CD4-positive, alpha-beta T cell (primary cell): ENCODE measurements around the gene ERN1. TPM values are rescaled to one million over a fixed set of nuclear protein-coding genes. Genes with fewer than 3 reads are reported as not detected.

ENCODE experiments used
- ATAC-seq: fragments of 200-7000 bp; cut with Tn5 transposase; one replicate; pipeline ENCODE4 v1.10.0; 2022; ENCODE audit warnings: mild to moderate bottlenecking; ENCODE audit not compliant: poor library complexity
- CTCF ChIA-PET: fragments of 350-600 bp; sonication (Branson Sonifier 250); formaldehyde crosslinking; loops from one replicate; lab custom pipeline; 2021; ENCODE audit warnings: antibody characterized with exemption, inconsistent platforms; lab: Charles Lee
- POLR2A ChIA-PET: fragments of 350-600 bp; sonication (Branson Sonifier 250); formaldehyde crosslinking; loops from one replicate; lab custom pipeline; 2021; ENCODE audit warnings: antibody characterized with exemption, inconsistent platforms; lab: Charles Lee
- DNase-seq, 14 experiments: peaks; one replicate each; pipeline ENCODE4 v3.0.0-alpha.2; 2013 to 2020; ENCODE audit warnings: mixed read lengths in 2 of 14
- H3K27ac ChIP-seq, 2 donors: one replicate each; pipeline versions ENCODE4 v1.5.1 to v1.7.0; 2013; ENCODE audit warnings: low read length in 2 of 2, low read depth in 1 of 2, mild to moderate bottlenecking in 1 of 2
- H3K27me3 ChIP-seq, 2 experiments: 1 replicate in 1 of 2; 2 replicates in 1 of 2; pipeline versions ENCODE4 v1.6.1 to v1.7.0; 2013; ENCODE audit warnings: low read length in 2 of 2, control low read depth in 1 of 2, mild to moderate bottlenecking in 1 of 2, moderate library complexity in 1 of 2; ENCODE audit not compliant: insufficient read depth in 2 of 2, control insufficient read depth in 1 of 2
- H3K36me3 ChIP-seq: one replicate; pipeline ENCODE4 v1.6.1; 2013; ENCODE audit warnings: low read length, control low read depth; ENCODE audit not compliant: insufficient read depth
- H3K4me1 ChIP-seq: one replicate; pipeline ENCODE4 v1.6.1; 2013; ENCODE audit warnings: low read length, control low read depth; ENCODE audit not compliant: insufficient read depth
- H3K4me3 ChIP-seq: one replicate; pipeline ENCODE4 v1.5.1; 2013; ENCODE audit warnings: mild to moderate bottlenecking, low read length, moderate library complexity
- H3K9me3 ChIP-seq, 2 experiments: 1 replicate in 1 of 2; 2 replicates in 1 of 2; pipeline versions ENCODE4 v1.6.1 to v1.7.0; 2013; ENCODE audit warnings: low read length in 2 of 2, mild to moderate bottlenecking in 2 of 2, control low read depth in 1 of 2, moderate library complexity in 1 of 2; ENCODE audit not compliant: control insufficient read depth in 1 of 2, insufficient read depth in 1 of 2
- H3K27ac Mint-ChIP-seq: one replicate; pipeline ENCODE4 v1.8.0; 2020; ENCODE audit warnings: mixed read lengths
- H3K27me3 Mint-ChIP-seq: one replicate; pipeline ENCODE4 v1.8.0; 2021; ENCODE audit warnings: mixed read lengths
- H3K36me3 Mint-ChIP-seq: one replicate; pipeline ENCODE4 v1.8.0; 2021; ENCODE audit warnings: low read depth, mixed read lengths
- H3K4me1 Mint-ChIP-seq: one replicate; pipeline ENCODE4 v1.8.0; 2021; ENCODE audit warnings: low read depth, mixed read lengths
- H3K4me3 Mint-ChIP-seq: one replicate; pipeline ENCODE4 v1.8.0; 2020; ENCODE audit warnings: mild to moderate bottlenecking, mixed read lengths
- H3K9me3 Mint-ChIP-seq: one replicate; pipeline ENCODE4 v1.8.0; 2020; ENCODE audit warnings: mixed read lengths
- intact Hi-C, 2 experiments: fragments of 100-400 bp; cut with DNase I in 1 of 2; cut with micrococcal nuclease in 1 of 2; formaldehyde crosslinking; loops; one replicate each; pipeline versions ENCODE4 v1.15.1 to v1.9.0; 2023 to 2025; cut with DNase I, micrococcal nuclease
- total RNA-seq, 174 experiments: library from RNA in 2 of 174; stranded (reverse) in 2 of 174; gene quantifications; one replicate each; pipeline ENCODE4 v1.2.3 and lab custom pipeline; 2021 to 2026
- TF ChIP-seq, protein P1 (sequence below): fragments of 200-600 bp; IDR thresholded peaks from one replicate; pipeline ENCODE4 v1.8.0; 2022; ENCODE audit warnings: antibody characterized with exemption, mild to moderate bottlenecking

ERN1 gene
- total RNA-seq, 2 experiments from 2014 or later = 62.7 to 67.8 TPM

DNA sequence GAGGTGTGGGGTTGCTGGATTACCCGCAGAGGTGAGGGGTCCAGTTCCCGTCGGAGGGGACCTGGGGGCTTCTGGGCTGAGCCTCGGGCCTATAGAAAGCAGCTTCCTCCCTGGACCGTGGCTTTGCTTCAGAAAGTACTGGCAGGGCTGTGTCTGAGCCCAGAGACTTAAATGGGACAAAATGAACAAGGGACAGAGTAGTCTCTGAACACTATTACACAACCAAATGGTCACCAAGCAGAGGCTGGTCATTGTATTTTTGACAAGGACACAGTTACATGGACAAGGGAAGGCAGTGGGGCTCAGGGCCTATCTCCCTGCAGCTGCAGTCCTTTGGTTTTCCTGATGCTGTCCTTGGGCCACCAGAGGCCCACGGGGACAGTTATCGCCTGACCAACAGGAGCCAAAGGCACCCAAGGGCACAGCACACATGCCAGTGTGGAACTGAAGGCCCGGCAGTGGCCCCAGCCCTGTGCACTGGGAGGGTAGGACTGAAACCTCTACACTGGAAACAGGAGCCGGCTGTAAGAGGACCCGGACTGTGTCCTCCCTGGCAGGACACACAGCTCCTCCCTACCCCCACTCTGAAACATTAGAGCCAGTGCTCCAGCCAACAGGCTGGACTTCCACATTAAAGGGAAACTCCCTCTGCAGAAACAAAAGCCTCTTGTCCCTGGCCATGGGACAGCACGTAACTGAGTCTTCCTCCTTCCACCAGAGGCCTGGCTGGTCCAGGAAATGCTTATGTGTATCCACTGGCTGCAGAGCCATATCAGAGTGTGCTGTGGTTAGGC, 26.0 kb upstream of the ERN1 start:
- CTCF ChIA-PET = no interaction called here
- intact Hi-C loops = no loop called here
- no peaks in the 10 kb centered on the region for H3K4me1 ChIP-seq
- DNase-seq (no peak), ATAC-seq (no peak)
- no peak overlapping the region for H3K27ac ChIP-seq
- no peak overlapping the region for H3K4me3 ChIP-seq
- H3K4me3 Mint-ChIP-seq = no peak overlapping the region
- TF ChIP-seq, protein P1, sequence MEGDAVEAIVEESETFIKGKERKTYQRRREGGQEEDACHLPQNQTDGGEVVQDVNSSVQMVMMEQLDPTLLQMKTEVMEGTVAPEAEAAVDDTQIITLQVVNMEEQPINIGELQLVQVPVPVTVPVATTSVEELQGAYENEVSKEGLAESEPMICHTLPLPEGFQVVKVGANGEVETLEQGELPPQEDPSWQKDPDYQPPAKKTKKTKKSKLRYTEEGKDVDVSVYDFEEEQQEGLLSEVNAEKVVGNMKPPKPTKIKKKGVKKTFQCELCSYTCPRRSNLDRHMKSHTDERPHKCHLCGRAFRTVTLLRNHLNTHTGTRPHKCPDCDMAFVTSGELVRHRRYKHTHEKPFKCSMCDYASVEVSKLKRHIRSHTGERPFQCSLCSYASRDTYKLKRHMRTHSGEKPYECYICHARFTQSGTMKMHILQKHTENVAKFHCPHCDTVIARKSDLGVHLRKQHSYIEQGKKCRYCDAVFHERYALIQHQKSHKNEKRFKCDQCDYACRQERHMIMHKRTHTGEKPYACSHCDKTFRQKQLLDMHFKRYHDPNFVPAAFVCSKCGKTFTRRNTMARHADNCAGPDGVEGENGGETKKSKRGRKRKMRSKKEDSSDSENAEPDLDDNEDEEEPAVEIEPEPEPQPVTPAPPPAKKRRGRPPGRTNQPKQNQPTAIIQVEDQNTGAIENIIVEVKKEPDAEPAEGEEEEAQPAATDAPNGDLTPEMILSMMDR = no peak
- no peaks in the 10 kb centered on the region for H3K4me1 Mint-ChIP-seq
- H3K27me3 ChIP-seq = no peaks in the 10 kb centered on the region
- no peak overlapping the region for H3K27ac Mint-ChIP-seq
- POLR2A ChIA-PET = interaction anchor here (1.7 kb wide), 1 partner anchor 10 kb away, joined by 6 read pairs; no protein-coding TSS in a partner anchor
- H3K27me3 Mint-ChIP-seq = no peaks in the 10 kb centered on the region
- H3K36me3 Mint-ChIP-seq = peaks cover 34% of the 10 kb centered on the region
- H3K36me3 ChIP-seq = peaks cover 24% of the 10 kb centered on the region
- no peaks in the 10 kb centered on the region for H3K9me3 ChIP-seq
- no peaks in the 10 kb centered on the region for H3K9me3 Mint-ChIP-seq

DNA sequence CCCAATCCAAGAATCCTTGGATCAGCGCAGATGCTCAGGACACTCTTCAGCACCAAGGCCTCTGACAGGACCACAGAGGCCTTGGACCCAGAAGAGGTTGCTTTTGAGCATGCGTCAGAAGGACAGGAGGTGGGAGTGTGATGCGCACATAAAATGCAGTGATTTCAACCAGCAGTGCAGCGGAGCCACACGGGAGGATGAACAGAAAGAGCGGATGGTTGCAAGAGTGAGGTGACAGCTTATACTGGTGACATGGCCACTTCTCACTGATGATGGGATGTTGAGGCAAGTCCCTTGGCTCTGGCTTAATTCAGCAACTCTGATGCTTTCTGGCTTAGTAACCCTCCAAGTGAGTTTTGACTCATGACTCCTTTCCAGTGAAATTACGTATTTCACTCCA, 25.2 kb upstream of the ERN1 start:
- H3K27me3 ChIP-seq = no peaks in the 10 kb centered on the region
- ChIA-PET POLR2A (interaction anchor here (1.7 kb wide), 1 partner anchor 9 kb away, joined by 6 read pairs; no protein-coding TSS in a partner anchor), CTCF (no interaction called here)
- TF ChIP-seq, protein P1 = no peak
- H3K27ac Mint-ChIP-seq = no peak overlapping the region
- peaks cover 42% of the 10 kb centered on the region for H3K36me3 Mint-ChIP-seq
- H3K9me3 ChIP-seq = no peaks in the 10 kb centered on the region
- intact Hi-C loops = no loop called here
- H3K36me3 ChIP-seq = peaks cover 28% of the 10 kb centered on the region
- no peak overlapping the region for H3K4me3 Mint-ChIP-seq
- H3K9me3 Mint-ChIP-seq = no peaks in the 10 kb centered on the region
- H3K27ac ChIP-seq = no peak overlapping the region
- DNase-seq (no peak), ATAC-seq (no peak)
- H3K4me3 ChIP-seq = no peak overlapping the region
- no peaks in the 10 kb centered on the region for H3K4me1 ChIP-seq
- no peaks in the 10 kb centered on the region for H3K27me3 Mint-ChIP-seq
- H3K4me1 Mint-ChIP-seq = no peaks in the 10 kb centered on the region

DNA sequence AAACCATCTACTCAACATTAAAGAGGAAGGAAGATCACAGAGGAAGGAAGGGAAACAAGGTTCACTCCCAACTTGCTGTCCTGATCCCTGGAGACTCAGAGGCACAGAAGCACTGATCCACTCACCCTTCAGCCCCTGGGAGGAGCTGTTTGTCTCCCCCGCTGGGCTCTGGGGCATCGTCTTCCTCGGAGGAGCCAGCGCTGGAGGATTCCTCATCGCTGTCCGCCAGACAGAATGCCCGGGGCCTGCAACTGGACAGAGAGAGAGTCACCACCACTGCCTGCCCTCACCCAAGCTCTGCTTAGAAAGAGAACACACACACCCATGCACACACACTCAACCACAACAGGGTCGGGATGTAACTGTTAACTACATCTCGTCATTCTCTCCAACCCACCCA, 24.8 kb upstream of the ERN1 start:
- ATAC-seq (no peak), DNase-seq (no peak)
- H3K9me3 Mint-ChIP-seq = no peaks in the 10 kb centered on the region
- Histone ChIP-seq H3K4me3 (no peak overlapping the region), H3K36me3 (peaks cover 29% of the 10 kb centered on the region), H3K27ac (no peak overlapping the region), H3K27me3 (no peaks in the 10 kb centered on the region), H3K9me3 (no peaks in the 10 kb centered on the region), H3K4me1 (no peaks in the 10 kb centered on the region)
- no peak overlapping the region for H3K27ac Mint-ChIP-seq
- H3K27me3 Mint-ChIP-seq = no peaks in the 10 kb centered on the region
- no peak overlapping the region for H3K4me3 Mint-ChIP-seq
- TF ChIP-seq, protein P1 = no peak
- intact Hi-C loops = no loop called here
- H3K36me3 Mint-ChIP-seq = peaks cover 46% of the 10 kb centered on the region
- ChIA-PET POLR2A (interaction anchor here (1.2 to 1.7 kb wide), 2 partner anchors 9 kb away, joined by 3 to 6 read pairs; no protein-coding TSS in a partner anchor), CTCF (no interaction called here)
- no peaks in the 10 kb centered on the region for H3K4me1 Mint-ChIP-seq
